Lung microvascular endothelial cell (primary cell): ENCODE data around the gene UNC13D. TPM values are rescaled to one million over a fixed set of nuclear protein-coding genes. Genes with fewer than 3 reads are reported as not detected.

Experiments used
- DNase-seq, 2 donors: peaks; one replicate each; pipeline versions ENCODE4 v3.0.0 to v3.0.0-alpha.2; 2010; ENCODE audit warnings: low read depth in 2 of 2
- total RNA-seq: library from RNA; depleted of rRNA; stranded (reverse); fragments of >200 nt; gene quantifications from 2 replicates; pipeline ENCODE4 v1.2.1, GENCODE V29; 2014

Gene UNC13D
- total RNA-seq, 1 donor from 2014 or later: 3.8 TPM

DNA sequence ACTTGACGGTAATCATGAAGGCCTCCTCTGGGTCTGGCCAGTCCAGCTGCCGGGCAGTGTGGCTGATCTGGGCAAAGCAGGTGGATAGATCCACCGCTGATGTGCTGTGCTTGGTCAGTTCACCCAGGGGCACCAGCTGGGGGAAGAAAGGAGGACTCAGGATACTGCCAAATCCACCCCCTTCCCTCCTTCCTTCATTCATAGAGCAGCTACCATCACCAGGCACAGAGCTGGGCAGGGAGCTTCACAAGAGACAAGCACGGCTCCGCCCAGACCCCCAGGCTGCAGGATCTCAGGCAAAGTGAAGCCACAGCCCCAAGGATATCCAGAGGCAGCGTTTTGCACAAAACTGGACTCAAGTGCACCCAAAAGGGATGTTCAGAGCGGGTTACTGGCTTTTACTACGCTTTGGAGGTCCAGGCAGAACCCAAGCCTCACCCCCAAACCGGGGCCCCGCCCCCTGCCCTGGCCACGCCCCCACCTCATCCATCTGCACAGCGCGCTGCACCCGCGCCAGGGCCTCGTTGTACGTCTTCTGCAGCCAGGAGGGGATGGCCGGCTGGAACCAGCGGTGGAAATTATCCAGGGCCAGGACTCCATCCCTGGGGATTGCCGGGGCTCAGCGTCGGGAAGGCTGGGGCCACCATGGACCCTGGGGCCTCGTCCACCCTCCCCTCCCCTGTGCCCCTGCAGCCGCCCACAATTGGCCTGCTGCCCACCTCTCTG is 9.1 kb downstream of the UNC13D start:
- DNase-seq: no peak

DNA sequence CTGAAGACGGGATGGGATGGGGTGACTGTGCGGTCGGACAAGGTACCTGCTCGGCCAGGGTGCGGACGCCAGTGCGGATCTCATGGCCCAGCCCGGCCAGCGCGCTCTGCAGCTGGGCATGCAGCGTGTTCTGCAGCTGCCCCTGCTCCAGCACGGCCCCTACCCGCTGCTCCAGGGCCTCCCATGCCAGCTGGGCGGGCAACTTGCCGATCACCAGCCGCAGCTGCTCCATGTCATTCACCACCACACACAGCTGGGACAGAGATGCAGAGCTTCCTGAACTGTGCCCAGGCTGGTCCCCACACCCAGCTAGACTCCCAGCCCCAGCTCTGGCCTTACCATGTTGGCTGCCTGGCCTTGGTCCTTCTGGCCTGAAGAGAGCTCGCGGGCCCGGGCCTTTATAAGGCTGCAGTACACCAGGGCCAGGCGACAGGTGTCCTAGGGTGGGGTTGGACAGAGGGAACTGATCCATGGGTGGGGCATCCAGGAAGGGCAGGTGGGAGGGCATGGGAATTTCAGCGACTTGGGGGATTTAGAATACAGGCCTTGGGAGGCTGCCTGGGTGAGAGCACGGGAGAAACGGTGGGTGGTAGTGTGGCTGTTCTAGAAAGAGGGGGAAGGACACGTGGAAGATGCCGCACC is 9.8 kb downstream of the UNC13D start:
- DNase-seq: no peak

DNA sequence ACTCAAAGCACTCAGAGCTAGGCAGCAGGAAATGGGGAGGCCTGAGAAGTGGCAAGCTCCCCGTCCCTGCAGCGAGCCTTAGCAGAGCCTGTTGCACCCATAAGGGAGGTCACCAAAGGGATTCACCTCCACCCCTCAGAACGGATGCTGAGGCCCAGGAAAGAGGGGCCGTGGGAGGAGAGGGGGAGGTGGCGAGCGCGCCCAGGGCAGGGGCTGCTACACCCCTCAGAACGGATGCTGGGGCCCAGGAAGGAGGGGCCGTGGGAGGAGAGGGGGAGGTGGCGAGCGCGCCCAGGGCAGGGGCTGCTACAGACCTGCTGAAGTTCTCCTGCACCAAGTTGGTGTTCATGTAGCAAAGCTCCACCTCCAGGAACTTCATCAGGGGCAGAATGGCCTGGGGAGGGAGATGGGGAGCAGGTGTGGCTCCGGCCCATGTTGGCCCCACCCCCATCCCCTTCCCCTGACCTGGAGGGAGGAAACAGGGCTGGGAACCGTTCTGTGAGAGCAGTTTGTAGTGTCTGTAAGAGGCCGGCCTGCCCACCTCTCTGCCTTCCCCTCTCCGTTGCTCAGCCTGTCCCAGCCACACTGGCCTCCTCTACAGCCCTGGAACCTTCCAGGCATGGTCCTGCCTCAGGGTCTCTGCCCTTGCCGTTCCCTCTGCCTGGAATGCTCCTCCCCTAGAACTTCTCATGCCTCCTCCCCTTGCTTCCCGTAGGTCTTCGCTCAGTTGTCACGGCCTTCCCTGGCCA is 11.4 kb downstream of the UNC13D start:
- peak in 1 of 2 donors; percentile 38 for DNase-seq

DNA sequence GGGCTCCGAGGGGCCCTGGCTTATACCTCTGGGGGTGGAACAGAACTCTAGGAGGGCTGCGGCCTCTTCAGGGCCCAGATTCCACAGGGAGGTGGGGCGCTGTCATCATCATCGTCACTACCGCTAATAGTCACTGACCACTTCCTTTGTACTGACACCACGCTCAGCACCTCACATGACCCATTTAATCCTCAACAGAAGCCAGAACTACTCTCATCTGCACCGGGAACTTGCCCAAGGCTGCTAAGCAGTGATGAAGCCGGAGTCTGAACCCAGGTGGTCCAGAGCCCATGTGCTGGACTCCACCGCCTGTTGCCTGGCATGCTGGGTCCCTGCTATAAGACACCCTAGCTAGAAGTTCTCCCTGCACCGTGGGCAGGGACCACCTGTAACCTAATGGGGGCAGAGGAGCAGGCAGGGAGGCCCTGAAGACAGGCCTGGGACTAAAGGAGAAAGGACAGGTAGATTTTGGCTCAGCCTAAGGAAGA is 12.0 kb downstream of the UNC13D start:
- DNase-seq: peak; percentile 76 to 82

DNA sequence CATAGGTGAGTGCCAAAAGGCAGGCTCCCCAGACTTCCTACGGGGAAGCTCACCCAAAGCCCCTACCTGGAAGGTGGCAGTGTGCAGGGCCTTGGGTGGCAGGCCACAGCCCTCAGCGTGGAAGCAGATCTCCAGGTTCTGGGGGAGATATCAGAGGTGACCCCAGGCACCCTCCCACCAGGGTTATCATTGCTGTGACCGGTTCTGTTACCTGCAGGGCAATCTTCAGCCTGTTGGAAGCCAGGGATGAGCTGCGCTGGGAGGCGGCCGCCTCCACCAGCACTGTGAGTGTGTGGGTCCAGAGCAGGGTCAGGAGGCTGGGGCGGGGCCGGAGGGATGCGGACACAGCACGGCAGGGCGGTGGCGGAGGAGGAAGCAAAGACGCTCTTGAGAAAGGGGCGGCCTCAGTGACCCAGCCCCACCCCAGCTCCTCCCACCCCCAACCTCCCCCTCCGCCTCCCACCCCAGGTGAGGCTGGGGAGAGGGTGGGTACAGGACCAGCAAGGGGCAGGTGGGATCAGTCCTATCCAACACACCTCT is 13.1 kb downstream of the UNC13D start:
- DNase-seq: no peak

DNA sequence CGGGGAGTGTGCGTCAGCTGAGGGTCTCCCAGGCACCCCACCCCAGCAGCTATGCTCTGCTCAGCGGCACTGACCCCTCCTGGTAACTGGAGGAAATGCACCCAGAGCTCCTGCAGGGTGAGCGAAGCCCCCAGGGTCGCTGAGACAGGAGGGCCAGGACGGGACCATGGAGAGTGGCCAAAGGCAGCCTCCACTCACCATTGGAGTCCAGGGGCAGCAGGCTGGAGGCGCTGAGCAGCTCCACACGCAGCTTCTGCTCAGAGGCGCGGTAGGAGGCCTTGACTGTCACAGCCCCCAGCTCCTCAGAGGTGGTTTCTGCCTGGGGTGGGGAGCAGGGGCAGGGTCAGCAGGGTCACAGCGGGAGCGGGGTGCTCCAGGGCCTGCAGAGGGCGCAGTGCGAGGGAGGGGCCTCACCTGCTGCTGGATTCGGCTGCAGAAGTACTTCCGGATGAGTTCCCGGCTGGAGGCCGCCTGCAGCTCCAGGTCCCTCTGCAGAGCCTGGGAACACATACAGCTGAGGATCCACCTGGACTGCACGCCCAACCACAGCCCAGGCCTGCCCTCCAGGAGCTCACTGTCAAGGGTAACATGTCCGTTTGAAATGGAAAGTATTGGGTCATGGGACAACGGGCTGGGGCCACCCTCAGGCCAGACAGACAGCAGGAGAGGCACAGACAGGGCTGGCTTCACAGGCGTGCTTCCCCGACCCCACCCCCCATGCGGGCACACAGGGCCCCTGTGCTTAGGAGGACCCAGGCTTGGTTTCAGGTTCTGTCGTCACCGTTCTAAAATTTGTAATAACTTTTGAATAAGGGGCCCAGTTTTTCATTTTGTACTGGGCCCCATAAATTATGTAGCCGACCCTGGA is 13.8 kb downstream of the UNC13D start:
- peak in 1 of 2 donors; percentile 36 for DNase-seq

DNA sequence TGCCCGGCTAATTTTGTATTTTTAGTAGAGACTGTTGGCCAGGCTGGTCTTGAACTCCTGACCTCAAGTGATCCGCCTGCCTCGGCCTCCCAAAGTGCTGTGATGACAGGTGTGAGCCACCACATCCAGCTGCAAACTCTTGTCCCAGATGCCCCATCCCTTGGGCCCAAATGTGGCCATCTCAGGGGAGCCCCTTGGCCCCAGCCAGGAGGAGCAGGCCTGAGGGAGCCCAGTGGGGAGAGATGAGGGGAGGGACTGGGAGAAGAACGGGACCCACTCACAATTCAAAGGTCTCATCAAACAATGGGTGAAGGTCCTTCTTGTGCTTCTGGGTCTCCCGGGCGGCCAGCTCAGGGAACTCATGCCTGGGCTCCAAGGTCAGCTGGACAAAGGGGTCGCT is 14.5 kb downstream of the UNC13D start:
- no peak for DNase-seq

DNA sequence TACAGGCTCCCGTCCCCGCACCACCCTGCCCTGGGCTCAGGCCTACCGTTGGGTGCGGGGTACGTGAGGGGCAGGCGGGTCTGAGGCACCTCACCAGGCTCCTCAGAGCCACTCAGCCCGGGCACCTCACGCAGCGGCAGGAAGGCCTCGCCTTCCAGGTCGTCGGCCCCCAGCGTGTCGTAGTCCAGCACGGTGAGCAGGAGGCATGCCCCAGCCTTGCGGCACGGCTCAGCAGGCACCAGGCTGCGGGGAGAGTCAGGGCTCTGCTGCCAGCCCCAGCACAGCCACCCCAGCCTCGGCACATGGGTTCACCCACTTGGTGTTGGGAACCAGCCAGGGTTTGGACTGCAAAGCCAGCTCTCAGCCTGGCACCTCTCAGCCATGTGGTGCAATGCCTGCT is 15.5 kb downstream of the UNC13D start:
- no peak for DNase-seq

DNA sequence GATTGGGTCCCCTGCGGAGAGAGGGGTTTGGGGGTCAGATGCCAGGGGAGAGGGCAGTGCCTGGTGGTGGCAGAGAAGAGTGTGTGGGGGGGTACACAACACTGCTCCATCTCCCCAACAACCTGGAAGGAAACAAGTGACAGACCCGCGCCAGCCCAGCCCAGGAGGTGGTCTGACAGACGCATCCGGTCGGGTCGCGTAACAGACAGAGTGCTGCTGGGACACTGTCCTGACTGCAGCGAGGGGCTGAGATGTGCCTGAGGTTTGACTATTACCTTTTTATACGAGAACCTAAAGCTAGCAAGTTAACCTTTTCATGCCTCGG is 16.2 kb downstream of the UNC13D start:
- no peak for DNase-seq

DNA sequence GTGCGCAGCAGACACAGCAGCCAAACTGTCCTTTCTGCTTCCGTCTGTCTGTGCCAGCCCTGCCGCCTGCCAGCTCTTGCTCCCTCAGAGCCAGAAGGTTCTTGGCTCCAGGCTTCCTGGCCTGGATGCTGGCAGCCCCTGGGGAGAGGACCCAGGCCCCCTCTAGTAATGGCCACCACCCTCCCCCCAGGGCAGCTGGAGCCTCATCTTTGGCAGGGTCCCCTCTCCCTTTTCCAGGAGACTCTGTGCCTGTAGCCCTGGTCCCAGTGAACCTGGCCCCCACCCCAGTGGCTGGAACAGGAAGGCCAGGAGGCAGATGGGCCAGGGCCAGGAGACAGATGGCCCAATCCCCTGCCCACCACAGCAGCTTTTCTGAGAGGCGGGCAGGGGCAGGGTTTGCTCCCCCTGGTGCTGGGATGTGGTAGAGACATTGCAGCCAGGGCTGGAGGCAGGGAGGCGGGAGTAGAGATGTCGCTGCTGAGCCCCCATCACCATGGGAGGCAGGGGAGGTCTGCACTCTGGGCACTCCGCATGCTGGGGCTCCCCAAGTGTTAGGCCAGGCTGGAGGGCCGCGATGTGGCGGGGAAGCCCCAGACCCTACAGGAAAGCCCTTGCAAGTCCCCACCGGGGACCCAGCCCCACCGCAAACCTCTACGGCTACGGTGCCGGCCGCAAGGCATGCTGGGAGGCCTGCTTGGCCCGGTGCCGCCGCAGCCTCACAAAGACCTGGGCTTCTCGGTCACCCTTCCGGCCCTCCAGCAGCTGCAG is 16.7 kb downstream of the UNC13D start:
- DNase-seq: peak; percentile 63 to 93

DNA sequence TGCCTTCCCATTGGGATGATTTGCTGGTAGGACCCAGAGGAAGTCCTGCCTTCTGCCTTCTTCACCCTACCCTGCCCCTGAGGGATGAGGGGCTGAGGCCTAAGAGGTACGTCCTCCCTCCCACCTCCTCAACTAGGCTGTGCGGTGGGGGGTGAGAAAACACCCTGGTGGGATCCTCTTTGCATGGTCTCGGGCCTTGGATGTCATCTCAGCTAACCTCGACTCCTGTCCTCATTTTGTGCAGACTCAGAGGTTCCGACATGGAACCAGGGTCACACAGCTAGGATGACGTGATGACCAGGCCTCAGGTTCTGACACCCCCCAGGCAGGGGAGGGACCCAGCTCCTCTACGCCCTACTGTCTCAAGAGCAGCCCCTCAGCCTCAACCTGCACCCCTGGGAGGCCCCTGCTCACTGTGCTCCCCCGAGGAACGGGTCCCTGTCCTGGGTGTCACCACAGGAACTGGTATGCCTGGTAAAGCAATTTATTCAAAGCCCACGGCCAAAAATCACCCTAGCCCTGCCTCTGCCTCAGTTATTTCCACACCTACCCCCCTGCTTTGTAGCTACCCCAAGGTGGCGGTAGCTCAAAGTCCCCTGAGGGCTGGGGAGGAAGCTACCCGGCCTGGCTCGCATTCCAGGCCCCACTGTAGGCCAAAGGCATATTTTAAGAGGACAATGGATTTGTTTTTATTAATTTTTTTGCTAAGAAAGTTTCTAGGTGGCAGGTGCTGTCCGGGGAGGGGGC is 17.5 kb downstream of the UNC13D start:
- DNase-seq: peak in 1 of 2 donors; percentile 67

DNA sequence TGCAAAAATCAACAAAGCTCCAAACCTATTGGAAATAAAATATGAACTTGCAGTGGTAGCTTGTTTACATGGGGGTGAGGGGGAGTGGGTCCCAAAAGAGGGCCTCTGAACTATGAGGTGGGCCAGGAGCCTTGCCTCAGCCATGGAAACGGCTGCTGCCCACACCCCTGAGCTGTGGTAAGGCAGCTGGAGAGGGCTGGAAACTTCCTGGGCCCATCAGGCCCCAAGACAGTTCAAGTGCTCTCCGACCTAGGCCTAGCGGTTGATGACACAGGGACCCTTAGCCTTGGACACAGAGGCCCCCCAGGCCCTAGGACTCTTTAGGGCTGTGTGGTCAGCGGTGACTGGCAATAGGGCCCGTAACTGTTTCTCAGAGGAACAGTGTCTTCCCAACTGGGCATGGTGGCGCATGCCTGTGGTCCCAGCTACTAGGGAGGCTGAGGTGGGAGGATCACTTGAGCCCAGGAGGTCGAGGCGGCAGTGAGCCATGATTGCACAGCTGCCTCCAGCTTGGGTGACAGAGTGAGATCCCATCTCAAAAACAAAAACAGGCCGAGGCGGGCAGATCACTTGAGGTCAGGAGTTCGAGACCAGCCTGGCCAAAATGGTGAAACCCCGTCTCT is 18.3 kb downstream of the UNC13D start:
- no peak for DNase-seq

DNA sequence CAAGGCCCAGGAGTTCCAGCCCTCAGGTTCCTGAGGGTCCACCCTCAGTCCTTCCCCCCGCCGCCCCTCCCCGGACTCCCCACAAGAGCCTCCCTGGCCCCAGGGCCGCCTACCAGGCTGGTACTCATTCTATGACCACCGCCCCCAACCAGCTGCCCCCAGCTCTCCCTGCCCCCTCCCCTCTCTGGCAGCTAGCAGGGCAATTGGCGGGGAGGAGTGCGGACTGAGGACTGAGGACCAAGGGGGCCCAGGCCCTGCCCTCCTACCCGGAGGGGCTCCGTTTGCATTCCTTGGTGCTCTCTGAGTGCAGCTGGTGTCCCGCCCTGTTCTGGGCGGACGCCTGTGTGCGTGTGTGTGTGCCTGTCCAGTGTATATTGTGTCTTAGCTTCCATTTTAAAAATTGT is 19.1 kb downstream of the UNC13D start:
- no peak for DNase-seq

DNA sequence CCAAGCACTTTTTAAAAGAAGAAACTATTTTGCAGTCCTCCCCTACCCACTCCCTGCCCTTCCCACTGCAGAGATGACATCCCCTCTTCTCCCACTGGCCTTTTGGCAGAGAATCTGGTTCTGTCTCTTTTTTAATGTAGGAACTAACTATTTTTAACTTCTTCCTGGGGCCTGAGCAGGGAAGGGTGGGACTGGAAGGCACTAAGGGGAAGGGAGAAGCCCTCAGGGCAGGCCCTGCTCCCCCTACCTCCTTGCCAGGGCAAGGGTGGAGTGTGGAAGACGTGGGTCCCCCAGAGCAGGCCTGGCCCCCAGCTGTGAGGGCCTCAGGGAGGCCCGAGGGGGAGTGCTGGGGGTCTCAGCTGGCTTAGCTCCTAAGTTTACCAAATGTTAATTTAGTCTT is 19.5 kb downstream of the UNC13D start:
- DNase-seq: no peak

DNA sequence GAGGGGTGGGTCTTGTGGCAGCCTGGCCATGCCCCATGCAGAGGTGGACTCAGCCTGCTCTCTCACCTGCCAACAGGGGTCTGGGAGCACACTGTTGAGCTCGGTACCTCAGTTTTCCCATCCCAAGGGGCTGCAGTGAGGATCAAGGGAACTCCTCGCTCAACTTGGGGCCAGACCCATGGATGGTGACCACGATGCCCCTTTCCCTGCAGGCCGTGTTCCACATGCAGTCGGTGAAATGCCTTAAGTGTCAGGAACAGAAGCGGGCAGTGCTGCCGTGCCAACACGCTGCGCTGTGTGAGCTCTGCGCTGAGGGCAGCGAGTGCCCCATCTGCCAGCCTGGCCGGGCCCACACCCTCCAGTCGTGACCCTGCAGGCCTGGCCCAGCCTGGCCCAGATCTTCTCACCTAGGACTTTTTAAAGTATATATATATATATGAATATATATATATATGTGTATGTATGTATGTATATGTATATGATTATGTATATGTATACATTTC is 20.1 kb downstream of the UNC13D start:
- no peak for DNase-seq

DNA sequence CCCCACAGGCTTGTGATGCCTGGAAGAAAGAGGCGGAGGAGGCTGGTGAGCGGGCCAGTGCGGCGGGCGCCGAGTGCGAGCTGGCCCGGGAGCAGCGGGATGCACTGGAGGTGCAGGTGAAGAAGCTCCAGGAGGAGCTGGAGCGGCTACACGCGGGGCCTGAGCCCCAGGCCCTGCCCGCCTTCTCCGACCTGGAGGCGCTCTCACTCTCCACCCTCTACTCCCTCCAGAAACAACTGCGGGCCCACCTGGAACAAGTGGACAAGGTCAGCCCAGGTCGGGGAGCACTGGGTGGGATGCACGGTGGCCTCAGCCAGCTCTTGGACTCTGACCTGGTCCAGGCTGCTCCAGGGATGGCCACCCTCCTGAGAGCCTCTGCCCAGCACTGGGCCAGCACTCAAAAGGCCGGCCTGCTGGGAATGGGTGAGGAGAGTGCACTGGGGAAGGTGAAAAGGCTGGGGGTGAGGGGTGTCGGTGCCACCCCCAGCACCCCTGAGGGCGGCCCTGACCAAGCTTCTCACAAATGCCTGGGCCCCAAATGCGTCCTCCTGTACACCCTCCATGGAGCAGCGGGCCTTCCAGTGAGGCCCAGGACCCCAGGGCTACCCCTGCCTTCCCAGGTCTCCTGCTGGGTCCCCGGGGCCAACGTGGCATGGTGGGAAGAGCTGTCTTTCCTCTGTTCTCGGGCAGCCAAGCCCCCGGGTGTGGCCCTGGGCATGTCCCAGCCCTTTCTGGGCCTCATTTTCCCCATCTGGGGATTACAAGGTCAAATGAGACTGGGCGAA is 20.8 kb downstream of the UNC13D start:
- no peak for DNase-seq

DNA sequence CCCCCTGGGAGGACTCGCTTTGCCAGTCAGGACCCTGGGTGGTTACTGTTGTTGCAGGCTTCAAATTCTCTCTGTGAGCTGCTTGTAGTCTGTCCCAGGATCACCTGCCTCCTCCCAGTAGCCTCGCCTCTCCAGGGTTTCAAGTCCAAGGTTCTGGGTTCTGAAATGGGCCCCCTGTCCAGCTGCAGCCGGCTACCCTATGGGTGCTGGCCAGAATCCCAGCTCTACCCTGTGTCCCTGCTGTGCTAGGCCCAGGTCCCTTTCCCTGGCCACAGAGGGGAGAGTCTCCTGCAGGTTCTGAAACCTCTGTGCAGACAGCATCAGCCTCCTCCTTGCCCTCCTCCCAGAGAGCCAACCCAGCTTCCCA is 21.4 kb downstream of the UNC13D start:
- no peak for DNase-seq

DNA sequence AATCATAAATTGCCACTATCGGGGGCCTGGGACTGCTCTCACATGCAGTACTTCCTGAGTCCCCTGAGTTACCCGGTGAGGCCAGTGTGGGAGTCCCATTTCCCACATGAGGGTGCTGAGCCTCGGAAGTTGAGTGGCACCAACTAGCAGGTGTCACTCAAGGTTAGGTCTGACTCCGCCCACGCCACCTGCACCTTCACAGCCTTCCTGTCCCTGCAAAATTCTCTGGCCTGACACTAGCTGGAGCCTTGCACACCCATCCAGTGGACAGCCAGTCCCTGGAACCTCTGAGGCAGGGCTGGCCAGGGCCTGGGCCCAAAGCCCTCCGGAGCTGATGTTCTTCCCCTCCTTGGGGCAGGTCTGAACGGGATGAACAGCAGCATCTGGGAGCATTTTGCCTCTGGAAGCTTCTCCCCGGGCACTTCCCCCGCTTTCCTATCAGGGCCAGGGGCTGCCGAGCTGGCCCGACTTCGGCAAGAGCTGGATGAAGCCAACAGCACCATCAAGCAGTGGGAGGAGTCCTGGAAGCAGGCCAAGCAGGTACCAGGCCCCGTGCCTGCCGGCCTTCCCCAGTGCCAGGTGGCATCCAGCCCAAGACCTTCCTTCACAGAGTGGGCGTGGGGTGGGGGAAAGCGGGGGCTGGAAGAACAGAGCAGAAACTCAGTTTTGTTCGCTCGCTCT is 21.9 kb downstream of the UNC13D start:
- DNase-seq: no peak
